Measurements from ENCODE around the gene ST3GAL2. TPM values are rescaled to one million over a fixed set of nuclear protein-coding genes. Genes with fewer than 3 reads are reported as not detected.

Gene ST3GAL2
- total RNA-seq, 2 donors from 2014 or later, result 56.4 to 57.8 TPM

- H3K9ac ChIP-seq (ENCODE audit: extremely low read depth, low read length, poor library complexity, severe bottlenecking), result no peak overlapping the region
- no peak for TF ChIP-seq CTCF (conservative IDR thresholded peaks at IDR 0.05)
- peaks cover 26% of the 10 kb centered on the region for H3K36me3 ChIP-seq (ENCODE audit: control insufficient read depth, insufficient read depth, low read length)
- no peak for DNase-seq
- Mint-ChIP-seq H3K27me3 (ENCODE audit: insufficient read depth) (no peaks in the 10 kb centered on the region), H3K4me1 (peaks cover 62% of the 10 kb centered on the region), H3K4me3 (no peak overlapping the region), H3K36me3 (ENCODE audit: low read depth) (peaks cover 17% of the 10 kb centered on the region), H3K9me3 (no peaks in the 10 kb centered on the region), H3K27ac (peak overlapping the region; percentile 70)
- no peaks in the 10 kb centered on the region for H3K9me3 ChIP-seq (ENCODE audit: control insufficient read depth, low read length)
- H3K27me3 ChIP-seq (ENCODE audit: control insufficient read depth, insufficient read depth, low read length, poor library complexity, severe bottlenecking), result no peaks in the 10 kb centered on the region
- no peak overlapping the region for H3K4me3 ChIP-seq (ENCODE audit: low read length)
- no peak overlapping the region for H3K27ac ChIP-seq (ENCODE audit: low read depth, low read length)
- WGBS, 2 experiments (ENCODE audit: insufficient coverage in 1 of 2, insufficient read length in 1 of 2), result 96 to 99% methylated on average over 5 to 6 of the region's 6 CpGs
- peaks cover 30% of the 10 kb centered on the region for H3K4me1 ChIP-seq (ENCODE audit: control insufficient read depth, insufficient read depth, low read length)
Observed at GRCh38 chr16:70434484-70435260, 4.2 kb downstream of the ST3GAL2 start.

GRCh38 chr16:70433458-70434103, 5.3 kb downstream of the ST3GAL2 start:
- no peak overlapping the region for H3K4me3 Mint-ChIP-seq
- H3K4me1 Mint-ChIP-seq, result peaks cover 69% of the 10 kb centered on the region
- Histone ChIP-seq H3K9me3 (ENCODE audit: control insufficient read depth, low read length) (no peaks in the 10 kb centered on the region), H3K9ac (ENCODE audit: extremely low read depth, low read length, poor library complexity, severe bottlenecking) (no peak overlapping the region), H3K27me3 (ENCODE audit: control insufficient read depth, insufficient read depth, low read length, poor library complexity, severe bottlenecking) (no peaks in the 10 kb centered on the region), H3K27ac (ENCODE audit: low read depth, low read length) (no peak overlapping the region), H3K36me3 (ENCODE audit: control insufficient read depth, insufficient read depth, low read length) (peaks cover 26% of the 10 kb centered on the region), H3K4me1 (ENCODE audit: control insufficient read depth, insufficient read depth, low read length) (peaks cover 32% of the 10 kb centered on the region), H3K4me3 (ENCODE audit: low read length) (peak overlapping the region; percentile 38)
- 87 to 97% methylated on average over 4 to 5 of the region's 5 CpGs for WGBS, 2 experiments (ENCODE audit: insufficient coverage in 1 of 2, insufficient read length in 1 of 2)
- DNase-seq, result no peak
- no peaks in the 10 kb centered on the region for H3K9me3 Mint-ChIP-seq
- TF ChIP-seq CTCF (conservative IDR thresholded peaks at IDR 0.05), result no peak
- H3K27me3 Mint-ChIP-seq (ENCODE audit: insufficient read depth), result no peaks in the 10 kb centered on the region
- H3K27ac Mint-ChIP-seq, result peak overlapping the region; percentile 84
- peaks cover 17% of the 10 kb centered on the region for H3K36me3 Mint-ChIP-seq (ENCODE audit: low read depth)

GRCh38 chr16:70432723-70433457, 6.0 kb downstream of the ST3GAL2 start:
- Histone ChIP-seq H3K36me3 (ENCODE audit: control insufficient read depth, insufficient read depth, low read length) (peaks cover 26% of the 10 kb centered on the region), H3K9me3 (ENCODE audit: control insufficient read depth, low read length) (no peaks in the 10 kb centered on the region), H3K27me3 (ENCODE audit: control insufficient read depth, insufficient read depth, low read length, poor library complexity, severe bottlenecking) (no peaks in the 10 kb centered on the region), H3K4me1 (ENCODE audit: control insufficient read depth, insufficient read depth, low read length) (peaks cover 34% of the 10 kb centered on the region), H3K9ac (ENCODE audit: extremely low read depth, low read length, poor library complexity, severe bottlenecking) (no peak overlapping the region), H3K4me3 (ENCODE audit: low read length) (peak overlapping the region; percentile 38), H3K27ac (ENCODE audit: low read depth, low read length) (no peak overlapping the region)
- Mint-ChIP-seq H3K27ac (peak overlapping the region; percentile 83), H3K9me3 (no peaks in the 10 kb centered on the region), H3K4me1 (peaks cover 69% of the 10 kb centered on the region), H3K4me3 (no peak overlapping the region), H3K36me3 (ENCODE audit: low read depth) (peaks cover 17% of the 10 kb centered on the region), H3K27me3 (ENCODE audit: insufficient read depth) (no peaks in the 10 kb centered on the region)
- 71 to 77% methylated on average over 7 to 12 of the region's 12 CpGs for WGBS, 2 experiments (ENCODE audit: insufficient coverage in 1 of 2, insufficient read length in 1 of 2)
- TF ChIP-seq CTCF (conservative IDR thresholded peaks at IDR 0.05), result no peak
- no peak for DNase-seq
